ENCODE measurements around the gene GDI1.

DNA sequence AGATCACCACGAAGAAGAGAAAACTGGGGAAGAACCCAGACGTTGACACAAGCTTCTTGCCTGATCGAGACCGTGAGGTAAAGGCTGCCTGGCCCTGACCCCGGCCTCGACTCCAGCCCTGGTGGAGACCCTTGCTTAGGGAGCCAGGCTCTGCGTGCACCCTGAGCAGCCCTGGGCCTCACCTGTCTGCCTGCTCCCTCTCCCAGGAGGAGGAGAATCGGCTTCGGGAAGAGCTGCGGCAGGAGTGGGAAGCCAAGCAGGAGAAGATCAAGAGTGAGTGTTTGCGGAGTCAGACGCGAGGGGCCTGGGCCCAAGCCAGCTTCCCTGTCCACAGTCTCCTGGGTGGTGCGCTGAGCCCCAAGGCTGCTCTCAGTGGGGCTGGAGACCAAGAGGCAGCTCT is 11.5 kb downstream of the GDI1 start:
- TF ChIP-seq, protein P1, sequence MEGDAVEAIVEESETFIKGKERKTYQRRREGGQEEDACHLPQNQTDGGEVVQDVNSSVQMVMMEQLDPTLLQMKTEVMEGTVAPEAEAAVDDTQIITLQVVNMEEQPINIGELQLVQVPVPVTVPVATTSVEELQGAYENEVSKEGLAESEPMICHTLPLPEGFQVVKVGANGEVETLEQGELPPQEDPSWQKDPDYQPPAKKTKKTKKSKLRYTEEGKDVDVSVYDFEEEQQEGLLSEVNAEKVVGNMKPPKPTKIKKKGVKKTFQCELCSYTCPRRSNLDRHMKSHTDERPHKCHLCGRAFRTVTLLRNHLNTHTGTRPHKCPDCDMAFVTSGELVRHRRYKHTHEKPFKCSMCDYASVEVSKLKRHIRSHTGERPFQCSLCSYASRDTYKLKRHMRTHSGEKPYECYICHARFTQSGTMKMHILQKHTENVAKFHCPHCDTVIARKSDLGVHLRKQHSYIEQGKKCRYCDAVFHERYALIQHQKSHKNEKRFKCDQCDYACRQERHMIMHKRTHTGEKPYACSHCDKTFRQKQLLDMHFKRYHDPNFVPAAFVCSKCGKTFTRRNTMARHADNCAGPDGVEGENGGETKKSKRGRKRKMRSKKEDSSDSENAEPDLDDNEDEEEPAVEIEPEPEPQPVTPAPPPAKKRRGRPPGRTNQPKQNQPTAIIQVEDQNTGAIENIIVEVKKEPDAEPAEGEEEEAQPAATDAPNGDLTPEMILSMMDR (IDR thresholded peaks at IDR 0.05), result no peak
- TF ChIP-seq POLR2A (IDR thresholded peaks at IDR 0.05), result no peak

All from thyroid gland (tissue), 4 donors.